MM.1S (cell line): Measurements from ENCODE around the gene GNAS.

Experiments
- DNase-seq: peaks from one replicate; pipeline ENCODE4 v3.0.0-alpha.2; 2015
- H2AFZ ChIP-seq: fragments of 300-600 bp; sonication (generic); 2 replicates; pipeline ENCODE4 v1.6.0; 2016; ENCODE audit warnings: antibody characterized with exemption, low read length
- H3F3A ChIP-seq: fragments of 300-600 bp; sonication (generic); 2 replicates; pipeline ENCODE4 v1.6.1; 2016; ENCODE audit warnings: mild to moderate bottlenecking, antibody characterized with exemption, low read length, moderate library complexity, mixed read lengths; ENCODE audit not compliant: insufficient read depth
- H3K27ac ChIP-seq: fragments of 300-600 bp; sonication (generic); 2 replicates; pipeline ENCODE4 v1.5.1; 2016; ENCODE audit warnings: mild to moderate bottlenecking, low read length
- H3K27me3 ChIP-seq: fragments of 300-600 bp; sonication (generic); replicated peaks from 2 replicates; pipeline ENCODE4 v1.6.0; 2016; ENCODE audit warnings: low read length; ENCODE audit not compliant: insufficient read depth
- H3K36me3 ChIP-seq: fragments of 300-600 bp; sonication (generic); replicated peaks from 2 replicates; pipeline ENCODE4 v1.6.1; 2016; ENCODE audit warnings: mild to moderate bottlenecking, low read length, mixed read lengths; ENCODE audit not compliant: insufficient read depth
- H3K4me1 ChIP-seq: fragments of 300-600 bp; sonication (generic); 2 replicates; pipeline ENCODE4 v1.6.1; 2016; ENCODE audit warnings: low read length, mixed read lengths
- H3K4me2 ChIP-seq: fragments of 300-600 bp; sonication (generic); 2 replicates; pipeline ENCODE4 v1.6.0; 2016; ENCODE audit warnings: low read depth, low read length
- H3K4me3 ChIP-seq: fragments of 300-600 bp; sonication (generic); 2 replicates; pipeline ENCODE4 v1.5.1; 2016; ENCODE audit warnings: low read length, mixed read lengths
- H3K79me2 ChIP-seq: fragments of 300-600 bp; sonication (generic); 2 replicates; pipeline ENCODE4 v1.6.1; 2016; ENCODE audit warnings: mixed run types, low read length, mixed read lengths
- H3K9ac ChIP-seq: fragments of 300-600 bp; sonication (generic); 2 replicates; pipeline ENCODE4 v1.6.1; 2016; ENCODE audit warnings: low read length, mixed read lengths
- H3K9me2 ChIP-seq: fragments of 300-600 bp; sonication (generic); replicated peaks from 2 replicates; pipeline ENCODE4 v1.6.1; 2016; ENCODE audit warnings: mild to moderate bottlenecking, low read length, mixed read lengths; ENCODE audit not compliant: insufficient read depth
- H3K9me3 ChIP-seq: fragments of 300-600 bp; sonication (generic); replicated peaks from 2 replicates; pipeline ENCODE4 v1.6.1; 2016; ENCODE audit warnings: mild to moderate bottlenecking, low read length, mixed read lengths; ENCODE audit not compliant: insufficient read depth
- H4K20me1 ChIP-seq: fragments of 300-600 bp; sonication (generic); 2 replicates; pipeline ENCODE4 v1.6.1; 2016; ENCODE audit warnings: mild to moderate bottlenecking, low read length, moderate library complexity, mixed read lengths; ENCODE audit not compliant: insufficient read depth
- EZH2 ChIP-seq: fragments of 300-600 bp; sonication (generic); optimal IDR thresholded peaks from 2 replicates; pipeline ENCODE3; 2017; ENCODE audit warnings: low read depth, mild to moderate bottlenecking, antibody characterized with exemption, low read length, mixed read lengths
- EZH2phosphoT487 ChIP-seq: fragments of 300-600 bp; sonication (generic); IDR thresholded peaks from 2 replicates; pipeline ENCODE4 v1.6.1; 2018; ENCODE audit warnings: antibody characterized with exemption, low read length
- TF ChIP-seq, protein P1 (sequence below): fragments of 300-600 bp; sonication (generic); IDR thresholded peaks from 2 replicates; pipeline ENCODE4 v1.5.1; 2016; ENCODE audit warnings: antibody characterized with exemption, low read length, mixed read lengths

Gene GNAS

DNA sequence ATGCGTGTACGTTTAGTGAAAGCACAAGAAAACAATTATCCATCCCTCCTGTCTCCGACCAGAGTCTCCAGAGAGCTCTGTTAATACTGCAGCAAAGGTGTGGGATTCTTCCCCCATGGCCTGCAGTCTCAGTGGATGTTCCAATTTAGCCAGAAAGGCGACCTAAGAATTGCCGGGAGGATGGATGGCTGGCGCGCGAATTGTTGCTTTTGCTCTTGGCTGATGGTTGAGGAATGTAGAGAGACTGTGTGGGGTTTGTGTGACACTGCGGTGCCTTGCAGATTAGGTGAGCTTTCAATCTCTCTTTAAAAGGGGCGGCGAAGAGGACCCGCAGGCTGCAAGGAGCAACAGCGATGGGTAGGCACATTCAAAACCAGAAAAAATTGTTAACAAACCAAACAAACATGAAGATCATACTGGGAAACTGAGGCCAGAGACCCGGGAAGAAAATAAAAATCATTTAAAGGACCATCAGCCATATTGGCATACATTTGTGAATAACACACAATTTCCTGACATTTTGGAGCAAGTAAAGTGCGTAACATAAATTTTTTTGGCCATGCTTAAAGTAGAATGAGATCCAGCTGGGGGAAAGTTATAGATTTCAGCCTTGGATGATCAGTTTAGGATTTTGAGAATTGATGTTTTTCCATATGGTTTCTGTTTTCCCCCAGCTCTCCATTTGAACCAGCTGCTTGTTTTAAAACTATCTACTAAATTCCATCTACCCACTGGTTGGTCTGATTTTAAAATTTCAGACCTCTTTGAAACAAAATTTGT lies 46.3 kb downstream of the GNAS start:
- no peak overlapping the region for H3K27ac ChIP-seq
- H3K4me2 ChIP-seq: no peak overlapping the region
- no peaks in the 10 kb centered on the region for H3K9me3 ChIP-seq
- H3K27me3 ChIP-seq: no peaks in the 10 kb centered on the region
- TF ChIP-seq, protein P1, sequence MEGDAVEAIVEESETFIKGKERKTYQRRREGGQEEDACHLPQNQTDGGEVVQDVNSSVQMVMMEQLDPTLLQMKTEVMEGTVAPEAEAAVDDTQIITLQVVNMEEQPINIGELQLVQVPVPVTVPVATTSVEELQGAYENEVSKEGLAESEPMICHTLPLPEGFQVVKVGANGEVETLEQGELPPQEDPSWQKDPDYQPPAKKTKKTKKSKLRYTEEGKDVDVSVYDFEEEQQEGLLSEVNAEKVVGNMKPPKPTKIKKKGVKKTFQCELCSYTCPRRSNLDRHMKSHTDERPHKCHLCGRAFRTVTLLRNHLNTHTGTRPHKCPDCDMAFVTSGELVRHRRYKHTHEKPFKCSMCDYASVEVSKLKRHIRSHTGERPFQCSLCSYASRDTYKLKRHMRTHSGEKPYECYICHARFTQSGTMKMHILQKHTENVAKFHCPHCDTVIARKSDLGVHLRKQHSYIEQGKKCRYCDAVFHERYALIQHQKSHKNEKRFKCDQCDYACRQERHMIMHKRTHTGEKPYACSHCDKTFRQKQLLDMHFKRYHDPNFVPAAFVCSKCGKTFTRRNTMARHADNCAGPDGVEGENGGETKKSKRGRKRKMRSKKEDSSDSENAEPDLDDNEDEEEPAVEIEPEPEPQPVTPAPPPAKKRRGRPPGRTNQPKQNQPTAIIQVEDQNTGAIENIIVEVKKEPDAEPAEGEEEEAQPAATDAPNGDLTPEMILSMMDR: no peak
- TF ChIP-seq EZH2phosphoT487 (no peak), EZH2 (no peak)
- peaks cover 20% of the 10 kb centered on the region for H3F3A ChIP-seq
- DNase-seq: no peak
- H3K9ac ChIP-seq: no peak overlapping the region
- no peaks in the 10 kb centered on the region for H3K9me2 ChIP-seq
- H3K79me2 ChIP-seq: peaks cover 100% of the 10 kb centered on the region
- H4K20me1 ChIP-seq: peaks cover 17% of the 10 kb centered on the region; the same call in 1 of the 2 replicates
- no peak overlapping the region for H2AFZ ChIP-seq
- H3K4me1 ChIP-seq: peaks cover 33% of the 10 kb centered on the region
- H3K36me3 ChIP-seq: peaks cover 23% of the 10 kb centered on the region
- no peak overlapping the region for H3K4me3 ChIP-seq

- H3K79me2 ChIP-seq: peaks cover 100% of the 10 kb centered on the region
- TF ChIP-seq EZH2phosphoT487 (no peak), EZH2 (no peak)
- TF ChIP-seq, protein P1: no peak
- no peaks in the 10 kb centered on the region for H3K27me3 ChIP-seq
- H4K20me1 ChIP-seq: peaks cover 10% of the 10 kb centered on the region; the same call in 1 of the 2 replicates
- H3K9ac ChIP-seq: no peak overlapping the region
- peaks cover 26% of the 10 kb centered on the region for H3F3A ChIP-seq
- H3K4me3 ChIP-seq: no peak overlapping the region
- DNase-seq: no peak
- no peak overlapping the region for H3K4me2 ChIP-seq
- H3K27ac ChIP-seq: no peak overlapping the region
- H3K9me2 ChIP-seq: no peaks in the 10 kb centered on the region
- no peaks in the 10 kb centered on the region for H3K9me3 ChIP-seq
- H3K4me1 ChIP-seq: peaks cover 32% of the 10 kb centered on the region
- peaks cover 26% of the 10 kb centered on the region for H3K36me3 ChIP-seq
- H2AFZ ChIP-seq: no peak overlapping the region
Measured at GRCh38 chr20:58899512-58899911, 47.0 kb downstream of the GNAS start.

- Histone ChIP-seq H3K27me3 (no peaks in the 10 kb centered on the region), H3K4me3 (no peak overlapping the region), H3K9ac (no peak overlapping the region), H2AFZ (no peak overlapping the region), H3F3A (peaks cover 35% of the 10 kb centered on the region), H3K9me3 (no peaks in the 10 kb centered on the region), H3K36me3 (peaks cover 30% of the 10 kb centered on the region), H3K9me2 (no peaks in the 10 kb centered on the region), H3K4me1 (peaks cover 32% of the 10 kb centered on the region), H3K27ac (no peak overlapping the region), H3K4me2 (no peak overlapping the region), H4K20me1 (peaks cover 6% of the 10 kb centered on the region; the same call in 1 of the 2 replicates), H3K79me2 (peaks cover 100% of the 10 kb centered on the region)
- DNase-seq: no peak
- TF ChIP-seq, protein P1: no peak
- TF ChIP-seq EZH2phosphoT487 (no peak), EZH2 (no peak)
Measured at GRCh38 chr20:58900397-58900796, 47.9 kb downstream of the GNAS start.
